MCF 10A (cell line): ENCODE measurements around the gene FAM168B. TPM values are rescaled to one million over a fixed set of nuclear protein-coding genes. Genes with fewer than 3 reads are reported as not detected.

Experiments
- BruUV-seq: library from RNA; stranded (reverse); fragments of 400-500 nt; replicated peaks from 2 replicates; lab custom pipeline; 2021; lab: Mats Ljungman, UMichigan
- CTCF ChIA-PET: fragments of 300-600 bp; sonication (Branson Sonifier 250); formaldehyde crosslinking; extraction: SDS; loops from one replicate; lab custom pipeline; 2021; ENCODE audit warnings: antibody characterized with exemption, inconsistent platforms; lab: Yijun Ruan, JAX
- POLR2A ChIA-PET: fragments of 300-600, 350-650 bp; sonication (Branson Sonifier 250); formaldehyde crosslinking; extraction: SDS; loops from one replicate; lab custom pipeline; 2020; ENCODE audit warnings: antibody characterized with exemption, inconsistent platforms; lab: Yijun Ruan, JAX
- DNase-seq: peaks from one replicate; pipeline ENCODE4 v3.0.0-alpha.2; 2018; ENCODE audit not compliant: unreplicated experiment
- H3K27ac Mint-ChIP-seq: one replicate; pipeline ENCODE4 v1.8.0; 2022; ENCODE audit warnings: mild to moderate bottlenecking, low read depth, mixed read lengths; ENCODE audit not compliant: unreplicated experiment
- H3K27me3 Mint-ChIP-seq: one replicate; pipeline ENCODE4 v1.8.0; 2022; ENCODE audit warnings: mixed read lengths; ENCODE audit not compliant: insufficient read depth, unreplicated experiment
- H3K36me3 Mint-ChIP-seq: one replicate; pipeline ENCODE4 v1.8.0; 2022; ENCODE audit warnings: mild to moderate bottlenecking, moderate library complexity, mixed read lengths; ENCODE audit not compliant: insufficient read depth, unreplicated experiment
- H3K4me1 Mint-ChIP-seq: one replicate; pipeline ENCODE4 v1.8.0; 2022; ENCODE audit warnings: mixed read lengths; ENCODE audit not compliant: insufficient read depth, unreplicated experiment
- H3K4me3 Mint-ChIP-seq: one replicate; pipeline ENCODE4 v1.8.0; 2022; ENCODE audit warnings: mild to moderate bottlenecking, moderate library complexity, mixed read lengths; ENCODE audit not compliant: unreplicated experiment
- H3K9me3 Mint-ChIP-seq: one replicate; pipeline ENCODE4 v1.8.0; 2022; ENCODE audit warnings: mixed read lengths; ENCODE audit not compliant: unreplicated experiment
- intact Hi-C: fragments of 100-400 bp; cut with micrococcal nuclease; formaldehyde crosslinking; loops from 2 replicates; pipeline ENCODE4 v1.14.1; 2022
- total RNA-seq: library from RNA; stranded (reverse); gene quantifications from 2 replicates; pipeline ENCODE4 v1.2.3, GENCODE V29; 2022
- TF ChIP-seq, protein P1 (sequence below): fragments of 200-600 bp; IDR thresholded peaks from one replicate; pipeline ENCODE4 v1.8.0; 2022; ENCODE audit warnings: antibody characterized with exemption, mild to moderate bottlenecking; ENCODE audit not compliant: unreplicated experiment

Gene FAM168B
- total RNA-seq, 1 experiment from 2014 or later: 159 TPM

DNA sequence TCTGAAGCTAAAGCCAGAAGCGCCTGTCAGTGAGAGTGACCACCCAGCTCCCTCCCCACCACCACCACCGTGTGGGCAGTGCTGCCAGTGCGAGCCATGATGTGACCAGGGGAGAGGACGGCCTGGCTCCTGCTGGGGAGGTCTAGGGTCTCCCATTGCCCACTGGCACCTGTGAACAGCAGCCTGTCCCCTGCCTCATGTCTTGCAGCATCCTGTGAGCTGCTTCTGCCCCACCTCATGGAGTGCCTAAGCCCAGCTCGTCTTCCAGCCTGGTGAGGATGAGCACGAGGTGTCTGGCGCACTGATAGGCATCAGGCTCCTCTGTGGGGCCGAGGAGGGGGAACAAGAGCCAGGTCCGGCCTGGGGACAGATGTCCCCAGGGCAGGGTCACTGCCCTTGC, 61.4 kb downstream of the FAM168B start:
- TF ChIP-seq, protein P1, sequence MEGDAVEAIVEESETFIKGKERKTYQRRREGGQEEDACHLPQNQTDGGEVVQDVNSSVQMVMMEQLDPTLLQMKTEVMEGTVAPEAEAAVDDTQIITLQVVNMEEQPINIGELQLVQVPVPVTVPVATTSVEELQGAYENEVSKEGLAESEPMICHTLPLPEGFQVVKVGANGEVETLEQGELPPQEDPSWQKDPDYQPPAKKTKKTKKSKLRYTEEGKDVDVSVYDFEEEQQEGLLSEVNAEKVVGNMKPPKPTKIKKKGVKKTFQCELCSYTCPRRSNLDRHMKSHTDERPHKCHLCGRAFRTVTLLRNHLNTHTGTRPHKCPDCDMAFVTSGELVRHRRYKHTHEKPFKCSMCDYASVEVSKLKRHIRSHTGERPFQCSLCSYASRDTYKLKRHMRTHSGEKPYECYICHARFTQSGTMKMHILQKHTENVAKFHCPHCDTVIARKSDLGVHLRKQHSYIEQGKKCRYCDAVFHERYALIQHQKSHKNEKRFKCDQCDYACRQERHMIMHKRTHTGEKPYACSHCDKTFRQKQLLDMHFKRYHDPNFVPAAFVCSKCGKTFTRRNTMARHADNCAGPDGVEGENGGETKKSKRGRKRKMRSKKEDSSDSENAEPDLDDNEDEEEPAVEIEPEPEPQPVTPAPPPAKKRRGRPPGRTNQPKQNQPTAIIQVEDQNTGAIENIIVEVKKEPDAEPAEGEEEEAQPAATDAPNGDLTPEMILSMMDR: no peak
- Mint-ChIP-seq H3K4me3 (no peak overlapping the region), H3K36me3 (peaks cover 8% of the 10 kb centered on the region), H3K4me1 (peaks cover 9% of the 10 kb centered on the region), H3K27ac (no peak overlapping the region), H3K9me3 (no peaks in the 10 kb centered on the region), H3K27me3 (no peaks in the 10 kb centered on the region)
- POLR2A ChIA-PET: interaction anchor here (0.9 kb wide), 1 partner anchor 15 kb away, joined by 4 read pairs; no protein-coding TSS in a partner anchor
- DNase-seq: no peak
- intact Hi-C loops: no loop called here
- BruUV-seq: no TSS peak
- CTCF ChIA-PET: no interaction called here

DNA sequence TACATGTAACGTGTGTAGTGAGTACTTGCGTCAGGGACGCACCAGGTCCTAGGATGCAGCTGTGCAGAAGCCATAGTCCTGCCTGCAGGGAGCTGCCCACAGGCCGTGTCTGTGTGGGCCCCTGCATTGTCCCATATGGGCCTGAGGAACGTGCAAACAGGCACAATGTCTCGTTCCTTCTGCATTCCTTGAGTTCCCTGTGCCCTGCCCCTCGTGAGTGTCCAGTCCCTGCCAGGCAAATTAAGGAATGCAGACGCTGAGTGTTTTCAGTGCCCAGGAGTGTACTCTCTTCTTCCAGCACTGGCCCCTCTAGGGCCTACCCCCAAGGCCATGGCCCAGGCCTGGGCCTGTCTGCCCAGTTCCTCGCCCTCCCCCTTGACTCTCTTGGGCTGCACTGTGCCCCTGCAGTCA, 61.8 kb downstream of the FAM168B start:
- no peaks in the 10 kb centered on the region for H3K9me3 Mint-ChIP-seq
- peaks cover 7% of the 10 kb centered on the region for H3K36me3 Mint-ChIP-seq
- TF ChIP-seq, protein P1: no peak
- BruUV-seq: no TSS peak
- ChIA-PET POLR2A (interaction anchor here (0.9 kb wide), 1 partner anchor 14 kb away, joined by 4 read pairs; no protein-coding TSS in a partner anchor), CTCF (no interaction called here)
- no peak overlapping the region for H3K27ac Mint-ChIP-seq
- H3K27me3 Mint-ChIP-seq: no peaks in the 10 kb centered on the region
- intact Hi-C loops: no loop called here
- H3K4me3 Mint-ChIP-seq: no peak overlapping the region
- DNase-seq: no peak
- peaks cover 9% of the 10 kb centered on the region for H3K4me1 Mint-ChIP-seq

DNA sequence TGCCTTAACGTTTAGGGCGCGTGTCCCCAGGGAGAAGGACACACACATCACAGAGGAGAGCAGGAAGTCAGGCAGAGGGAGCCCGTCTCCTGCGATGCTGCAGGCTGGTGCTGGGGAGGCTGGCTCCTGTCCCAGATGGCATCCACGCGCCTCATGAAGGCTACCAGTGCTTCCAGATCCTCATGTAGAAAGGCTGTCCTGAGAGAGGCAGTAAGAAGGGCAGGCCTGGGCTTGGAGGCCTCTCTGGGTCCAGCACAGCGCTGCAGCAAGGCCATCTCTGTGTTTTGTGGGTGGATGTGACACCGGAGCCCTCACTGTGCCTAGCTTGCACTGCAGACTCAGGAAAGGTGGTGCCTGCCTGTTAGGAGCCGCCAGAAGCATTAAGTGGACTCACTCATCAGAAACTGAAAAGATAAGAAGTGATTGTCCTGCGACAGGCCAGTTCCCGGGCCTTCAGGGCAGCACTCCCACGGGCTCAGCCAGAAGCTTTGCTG, 62.7 kb downstream of the FAM168B start:
- no peaks in the 10 kb centered on the region for H3K27me3 Mint-ChIP-seq
- intact Hi-C loops: no loop called here
- no peak overlapping the region for H3K27ac Mint-ChIP-seq
- H3K36me3 Mint-ChIP-seq: no peaks in the 10 kb centered on the region
- DNase-seq: no peak
- ChIA-PET POLR2A (no interaction called here), CTCF (no interaction called here)
- no peaks in the 10 kb centered on the region for H3K9me3 Mint-ChIP-seq
- peaks cover 9% of the 10 kb centered on the region for H3K4me1 Mint-ChIP-seq
- TF ChIP-seq, protein P1: no peak
- no TSS peak for BruUV-seq
- no peak overlapping the region for H3K4me3 Mint-ChIP-seq

DNA sequence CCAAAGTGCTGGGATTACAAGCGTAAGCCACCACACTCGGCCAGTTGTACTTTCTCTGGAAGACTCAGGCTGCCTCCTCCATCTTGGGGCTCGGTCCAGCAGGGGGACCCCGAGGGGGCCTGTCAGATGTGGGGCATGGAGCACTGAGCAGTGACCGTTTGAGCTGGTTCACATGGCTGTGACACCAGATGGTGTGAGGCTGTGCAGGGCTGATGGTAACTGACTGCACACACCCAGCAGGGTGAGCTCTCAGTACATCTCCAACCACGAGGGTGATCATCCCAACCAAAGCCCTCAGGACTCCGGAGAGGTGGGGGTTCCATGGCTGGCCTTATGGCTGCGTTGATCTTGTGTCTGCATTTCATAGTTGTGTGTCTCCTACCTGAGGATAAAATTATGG, 63.4 kb downstream of the FAM168B start:
- H3K27me3 Mint-ChIP-seq: no peaks in the 10 kb centered on the region
- no peaks in the 10 kb centered on the region for H3K36me3 Mint-ChIP-seq
- intact Hi-C loops: no loop called here
- no peak for DNase-seq
- H3K4me3 Mint-ChIP-seq: no peak overlapping the region
- CTCF ChIA-PET: interaction anchor here (0.6 to 1.2 kb wide), 5 partner anchors 13 to 657 kb away, joined by 3 to 5 read pairs (median 4); no protein-coding TSS in a partner anchor
- TF ChIP-seq, protein P1: no peak
- H3K27ac Mint-ChIP-seq: no peak overlapping the region
- peaks cover 9% of the 10 kb centered on the region for H3K4me1 Mint-ChIP-seq
- H3K9me3 Mint-ChIP-seq: no peaks in the 10 kb centered on the region
- POLR2A ChIA-PET: no interaction called here
- no TSS peak for BruUV-seq
